ENCODE data around the gene JMY.
"Not testable (repeated sequence)": the region's sequence is repeated elsewhere in the genome, so short reads cannot be mapped to it uniquely, and the experiment has no call there.

Gene JMY

GRCh38 chr5:79237740-79238560, 2.0 kb downstream of the JMY start:
- no peak for DNase-seq (ENCODE audit: low read depth)

GRCh38 chr5:79240561-79240960, 4.6 kb downstream of the JMY start:
- no peak for DNase-seq (ENCODE audit: low read depth)

GRCh38 chr5:79241535-79241979, 5.6 kb downstream of the JMY start:
- no peak for DNase-seq (ENCODE audit: low read depth)

GRCh38 chr5:79242242-79243039, 6.5 kb downstream of the JMY start:
- DNase-seq (ENCODE audit: low read depth) = no peak

- DNase-seq (ENCODE audit: low read depth) = no peak
These were observed 7.3 kb downstream of the JMY start for GRCh38 chr5:79243224-79243623.

GRCh38 chr5:79254067-79254466, 18.1 kb downstream of the JMY start:
- not testable (repeated sequence) for DNase-seq (ENCODE audit: low read depth)

- no peak for DNase-seq (ENCODE audit: low read depth)
These were observed 20.0 kb downstream of the JMY start for GRCh38 chr5:79255786-79256557.

- no peak for DNase-seq (ENCODE audit: low read depth)
These were observed 20.6 kb downstream of the JMY start for GRCh38 chr5:79256563-79256962.

GRCh38 chr5:79257314-79257713, 21.4 kb downstream of the JMY start:
- no peak for DNase-seq (ENCODE audit: low read depth)

GRCh38 chr5:79258801-79259200, 22.9 kb downstream of the JMY start:
- DNase-seq (ENCODE audit: low read depth) = no peak

GRCh38 chr5:79259383-79259782, 23.5 kb downstream of the JMY start:
- no peak for DNase-seq (ENCODE audit: low read depth)

- no peak for DNase-seq (ENCODE audit: low read depth)
These were observed 23.9 kb downstream of the JMY start for GRCh38 chr5:79259810-79260209.

- DNase-seq (ENCODE audit: low read depth) = no peak
These were observed 26.0 kb downstream of the JMY start for GRCh38 chr5:79261897-79262296.

GRCh38 chr5:79263290-79263689, 27.4 kb downstream of the JMY start:
- DNase-seq (ENCODE audit: low read depth) = no peak

- DNase-seq (ENCODE audit: low read depth) = no peak
These were observed 31.2 kb downstream of the JMY start for GRCh38 chr5:79267180-79267579.

GRCh38 chr5:79269733-79270166, 33.8 kb downstream of the JMY start:
- DNase-seq (ENCODE audit: low read depth) = no peak

- no peak for DNase-seq (ENCODE audit: low read depth)
These were observed 37.4 kb downstream of the JMY start for GRCh38 chr5:79273341-79273740.

GRCh38 chr5:79284846-79285245, 48.9 kb downstream of the JMY start:
- DNase-seq (ENCODE audit: low read depth) = no peak

- DNase-seq (ENCODE audit: low read depth) = no peak
These were observed 49.4 kb downstream of the JMY start for GRCh38 chr5:79285285-79285684.

- no peak for DNase-seq (ENCODE audit: low read depth)
These were observed 49.9 kb downstream of the JMY start for GRCh38 chr5:79285833-79286232.

GRCh38 chr5:79287380-79287779, 51.4 kb downstream of the JMY start:
- no peak for DNase-seq (ENCODE audit: low read depth)

GRCh38 chr5:79287907-79288306, 52.0 kb downstream of the JMY start:
- no peak for DNase-seq (ENCODE audit: low read depth)

All from GM04503 (cell line).